Activated CD4-positive, alpha-beta memory T cell treated with anti-CD3 and anti-CD28 coated beads, Interleukin-2, amount 10 ng/mL, durations not matched to agents 7 days and 5 days (primary cell): ENCODE data around the gene GALNT12. TPM values are rescaled to one million over a fixed set of nuclear protein-coding genes. Genes with fewer than 3 reads are reported as not detected.
A peak's percentile ranks its signal among the peaks of the same experiment; 100 is the strongest.

Source experiments
- CTCF ChIA-PET: fragments of 350-600 bp; sonication (Branson Sonifier 250); formaldehyde crosslinking; loops from one replicate; lab custom pipeline; 2021; ENCODE audit warnings: antibody characterized with exemption, inconsistent platforms; lab: Charles Lee
- POLR2A ChIA-PET: fragments of 350-600 bp; sonication (Branson Sonifier 250); formaldehyde crosslinking; loops from one replicate; lab custom pipeline; 2021; ENCODE audit warnings: antibody characterized with exemption; lab: Charles Lee
- DNase-seq: peaks from one replicate; pipeline ENCODE4 v3.0.0-alpha.2; 2020
- H3K27ac Mint-ChIP-seq: one replicate; pipeline ENCODE4 v1.8.0; 2021; ENCODE audit warnings: mild to moderate bottlenecking, mixed read lengths
- H3K27me3 Mint-ChIP-seq: one replicate; pipeline ENCODE4 v1.8.0; 2021; ENCODE audit warnings: mixed read lengths
- H3K36me3 Mint-ChIP-seq: one replicate; pipeline ENCODE4 v1.8.0; 2021; ENCODE audit warnings: low read depth, mixed read lengths
- H3K4me1 Mint-ChIP-seq: one replicate; pipeline ENCODE4 v1.8.0; 2021; ENCODE audit warnings: mixed read lengths
- H3K4me3 Mint-ChIP-seq: one replicate; pipeline ENCODE4 v1.8.0; 2021; ENCODE audit warnings: mild to moderate bottlenecking, mixed read lengths
- H3K9me3 Mint-ChIP-seq: one replicate; pipeline ENCODE4 v1.8.0; 2021; ENCODE audit warnings: mixed read lengths
- total RNA-seq, 2 experiments: library from RNA; stranded (reverse); gene quantifications; one replicate each; pipeline ENCODE4 v1.2.3, GENCODE V29; 2021

GALNT12 gene
- 1 to 10 TPM; 2.0 to 2.2 TPM for total RNA-seq

GRCh38 chr9:98807070-98807813, at the start of gene GALNT12:
Gene GALNT12 (plus strand): TSS chr9:98807670. CDS start chr9:98807699, 29 bp downstream.
- Mint-ChIP-seq H3K36me3 (peaks cover 3% of the 10 kb centered on the region), H3K27ac (no peak within 1 kb of the TSS), H3K27me3 (peaks cover 60% of the 10 kb centered on the region), H3K4me3 (peak within 1 kb of the TSS; percentile 63), H3K4me1 (peaks cover 25% of the 10 kb centered on the region), H3K9me3 (no peaks in the 10 kb centered on the region)
- CTCF ChIA-PET: interaction anchor here (0.6 to 3.2 kb wide), 11 partner anchors 9 to 334 kb away, joined by 3 to 15 read pairs (median 4); no protein-coding TSS in a partner anchor
- peak; percentile 44 for DNase-seq
- POLR2A ChIA-PET: interaction anchor here (1.7 kb wide), 1 partner anchor 12 kb away, joined by 5 read pairs; no protein-coding TSS in a partner anchor

GRCh38 chr9:98760231-98760630, 47.2 kb upstream of the GALNT12 start:
- peaks cover 1% of the 10 kb centered on the region for H3K4me1 Mint-ChIP-seq
- H3K4me3 Mint-ChIP-seq: no peak overlapping the region
- no peaks in the 10 kb centered on the region for H3K27me3 Mint-ChIP-seq
- POLR2A ChIA-PET: no interaction called here
- CTCF ChIA-PET: interaction anchor here (1.1 kb wide), 1 partner anchor 16 kb away, joined by 3 read pairs; no protein-coding TSS in a partner anchor
- H3K27ac Mint-ChIP-seq: no peak overlapping the region
- no peaks in the 10 kb centered on the region for H3K9me3 Mint-ChIP-seq
- H3K36me3 Mint-ChIP-seq: no peaks in the 10 kb centered on the region
- DNase-seq: no peak

GRCh38 chr9:98763986-98764745, 43.3 kb upstream of the GALNT12 start:
- POLR2A ChIA-PET: no interaction called here
- CTCF ChIA-PET: no interaction called here
- DNase-seq: no peak
- Mint-ChIP-seq H3K4me1 (no peaks in the 10 kb centered on the region), H3K27me3 (no peaks in the 10 kb centered on the region), H3K4me3 (no peak overlapping the region), H3K36me3 (no peaks in the 10 kb centered on the region), H3K27ac (no peak overlapping the region), H3K9me3 (no peaks in the 10 kb centered on the region)

- Mint-ChIP-seq H3K36me3 (no peaks in the 10 kb centered on the region), H3K27me3 (no peaks in the 10 kb centered on the region), H3K4me3 (no peak overlapping the region), H3K4me1 (no peaks in the 10 kb centered on the region), H3K9me3 (no peaks in the 10 kb centered on the region), H3K27ac (no peak overlapping the region)
- no peak for DNase-seq
- ChIA-PET POLR2A (no interaction called here), CTCF (interaction anchor here (3.0 kb wide), 1 partner anchor 11 kb away, joined by 21 read pairs; no protein-coding TSS in a partner anchor)
Measured at GRCh38 chr9:98765256-98765655, 42.2 kb upstream of the GALNT12 start.

- no peak for DNase-seq
- H3K27ac Mint-ChIP-seq: no peak overlapping the region
- H3K4me1 Mint-ChIP-seq: no peaks in the 10 kb centered on the region
- ChIA-PET POLR2A (no interaction called here), CTCF (interaction anchor here (0.8 to 3.0 kb wide), 2 partner anchors 8 to 10 kb away, joined by 3 to 21 read pairs; no protein-coding TSS in a partner anchor)
- H3K36me3 Mint-ChIP-seq: no peaks in the 10 kb centered on the region
- H3K9me3 Mint-ChIP-seq: no peaks in the 10 kb centered on the region
- no peak overlapping the region for H3K4me3 Mint-ChIP-seq
- H3K27me3 Mint-ChIP-seq: no peaks in the 10 kb centered on the region
Measured at GRCh38 chr9:98766586-98766985, 40.9 kb upstream of the GALNT12 start.

GRCh38 chr9:98767196-98767595, 40.3 kb upstream of the GALNT12 start:
- CTCF ChIA-PET: interaction anchor here (3.0 kb wide), 1 partner anchor 9 kb away, joined by 21 read pairs; no protein-coding TSS in a partner anchor
- Mint-ChIP-seq H3K27ac (no peak overlapping the region), H3K9me3 (no peaks in the 10 kb centered on the region), H3K27me3 (no peaks in the 10 kb centered on the region), H3K4me3 (no peak overlapping the region), H3K36me3 (no peaks in the 10 kb centered on the region), H3K4me1 (no peaks in the 10 kb centered on the region)
- POLR2A ChIA-PET: no interaction called here
- DNase-seq: no peak

- CTCF ChIA-PET: interaction anchor here (3.0 kb wide), 1 partner anchor 8 kb away, joined by 21 read pairs; no protein-coding TSS in a partner anchor
- H3K27ac Mint-ChIP-seq: no peak overlapping the region
- H3K36me3 Mint-ChIP-seq: no peaks in the 10 kb centered on the region
- H3K9me3 Mint-ChIP-seq: no peaks in the 10 kb centered on the region
- DNase-seq: no peak
- H3K4me3 Mint-ChIP-seq: no peak overlapping the region
- no peaks in the 10 kb centered on the region for H3K27me3 Mint-ChIP-seq
- POLR2A ChIA-PET: no interaction called here
- no peaks in the 10 kb centered on the region for H3K4me1 Mint-ChIP-seq
Measured at GRCh38 chr9:98767915-98768314, 39.6 kb upstream of the GALNT12 start.

- Mint-ChIP-seq H3K36me3 (no peaks in the 10 kb centered on the region), H3K4me3 (no peak overlapping the region), H3K27ac (no peak overlapping the region), H3K4me1 (no peaks in the 10 kb centered on the region), H3K27me3 (no peaks in the 10 kb centered on the region), H3K9me3 (no peaks in the 10 kb centered on the region)
- DNase-seq: no peak
- ChIA-PET CTCF (no interaction called here), POLR2A (no interaction called here)
Measured at GRCh38 chr9:98768344-98768743, 39.1 kb upstream of the GALNT12 start.

GRCh38 chr9:98770717-98771116, 36.8 kb upstream of the GALNT12 start:
- Mint-ChIP-seq H3K4me1 (no peaks in the 10 kb centered on the region), H3K27me3 (no peaks in the 10 kb centered on the region), H3K4me3 (no peak overlapping the region), H3K27ac (no peak overlapping the region), H3K9me3 (no peaks in the 10 kb centered on the region), H3K36me3 (no peaks in the 10 kb centered on the region)
- CTCF ChIA-PET: no interaction called here
- DNase-seq: no peak
- POLR2A ChIA-PET: no interaction called here

GRCh38 chr9:98771209-98771874, 36.1 kb upstream of the GALNT12 start:
- H3K36me3 Mint-ChIP-seq: no peaks in the 10 kb centered on the region
- no peaks in the 10 kb centered on the region for H3K27me3 Mint-ChIP-seq
- no peaks in the 10 kb centered on the region for H3K4me1 Mint-ChIP-seq
- CTCF ChIA-PET: no interaction called here
- H3K27ac Mint-ChIP-seq: no peak overlapping the region
- no peaks in the 10 kb centered on the region for H3K9me3 Mint-ChIP-seq
- POLR2A ChIA-PET: no interaction called here
- no peak overlapping the region for H3K4me3 Mint-ChIP-seq
- no peak for DNase-seq

- Mint-ChIP-seq H3K36me3 (no peaks in the 10 kb centered on the region), H3K27me3 (no peaks in the 10 kb centered on the region), H3K27ac (no peak overlapping the region), H3K9me3 (no peaks in the 10 kb centered on the region), H3K4me3 (no peak overlapping the region), H3K4me1 (no peaks in the 10 kb centered on the region)
- DNase-seq: no peak
- CTCF ChIA-PET: no interaction called here
- POLR2A ChIA-PET: no interaction called here
Measured at GRCh38 chr9:98772364-98773155, 34.9 kb upstream of the GALNT12 start.

- Mint-ChIP-seq H3K4me1 (no peaks in the 10 kb centered on the region), H3K36me3 (no peaks in the 10 kb centered on the region), H3K4me3 (no peak overlapping the region), H3K27ac (no peak overlapping the region), H3K9me3 (no peaks in the 10 kb centered on the region), H3K27me3 (no peaks in the 10 kb centered on the region)
- ChIA-PET CTCF (interaction anchor here (1.2 to 3.5 kb wide), 4 partner anchors 11 to 461 kb away, joined by 4 to 32 read pairs (median 21); no protein-coding TSS in a partner anchor), POLR2A (no interaction called here)
- DNase-seq: no peak
Measured at GRCh38 chr9:98773721-98774120, 33.7 kb upstream of the GALNT12 start.
